Mucosa of rectum (tissue), 2 donors: ENCODE results near the gene GPR158.

Experiments used
- H3K27ac ChIP-seq, 2 donors: one replicate each; pipeline ENCODE4 v1.7.0; 2013; ENCODE audit warnings: inconsistent platforms in 2 of 2, low read depth in 2 of 2, low read length in 2 of 2
- H3K27me3 ChIP-seq, 2 donors: one replicate each; pipeline ENCODE4 v1.7.0; 2013; ENCODE audit warnings: low read length in 2 of 2; ENCODE audit not compliant: control insufficient read depth in 2 of 2, insufficient read depth in 2 of 2
- H3K36me3 ChIP-seq, 2 donors: one replicate each; pipeline ENCODE4 v1.7.0; 2013; ENCODE audit warnings: low read length in 2 of 2; ENCODE audit not compliant: control insufficient read depth in 2 of 2, insufficient read depth in 2 of 2
- H3K4me1 ChIP-seq, 2 donors: one replicate each; pipeline ENCODE4 v1.7.0; 2013; ENCODE audit warnings: low read length in 2 of 2, mild to moderate bottlenecking in 1 of 2; ENCODE audit not compliant: control insufficient read depth in 2 of 2, insufficient read depth in 2 of 2
- H3K4me3 ChIP-seq, 2 donors: one replicate each; pipeline ENCODE4 v1.7.0; 2013; ENCODE audit warnings: low read length in 2 of 2
- H3K9ac ChIP-seq, 2 donors: one replicate each; pipeline ENCODE4 v1.7.0; 2013; ENCODE audit warnings: low read length in 2 of 2, low read depth in 1 of 2, mild to moderate bottlenecking in 1 of 2
- H3K9me3 ChIP-seq, 2 donors: one replicate each; pipeline ENCODE4 v1.7.0; 2013; ENCODE audit warnings: low read length in 2 of 2; ENCODE audit not compliant: control insufficient read depth in 2 of 2
- donor health status: healthy.
- donor health status: Normal muscosa, but diverticular disease.

GPR158 gene

GRCh38 chr10:25582961-25583360, 408.2 kb downstream of the GPR158 start:
- Histone ChIP-seq H3K27ac (no peak overlapping the region), H3K9ac (no peak overlapping the region), H3K36me3 (no peaks in the 10 kb centered on the region), H3K4me1 (no peaks in the 10 kb centered on the region), H3K9me3 (no peaks in the 10 kb centered on the region), H3K4me3 (no peak overlapping the region), H3K27me3 (no peaks in the 10 kb centered on the region)

GRCh38 chr10:25600651-25601050, 425.9 kb downstream of the GPR158 start:
- no peaks in the 10 kb centered on the region for H3K9me3 ChIP-seq
- no peak overlapping the region for H3K9ac ChIP-seq
- H3K4me1 ChIP-seq, result no peaks in the 10 kb centered on the region
- no peaks in the 10 kb centered on the region for H3K36me3 ChIP-seq
- no peak overlapping the region for H3K4me3 ChIP-seq
- H3K27ac ChIP-seq, result no peak overlapping the region
- no peaks in the 10 kb centered on the region for H3K27me3 ChIP-seq

GRCh38 chr10:25604591-25604990, 429.8 kb downstream of the GPR158 start:
- Histone ChIP-seq H3K4me3 (no peak overlapping the region), H3K9me3 (no peaks in the 10 kb centered on the region), H3K27me3 (no peaks in the 10 kb centered on the region), H3K27ac (no peak overlapping the region), H3K36me3 (no peaks in the 10 kb centered on the region), H3K4me1 (no peaks in the 10 kb centered on the region), H3K9ac (no peak overlapping the region)

- H3K9ac ChIP-seq, result no peak overlapping the region
- no peak overlapping the region for H3K4me3 ChIP-seq
- H3K36me3 ChIP-seq, result no peaks in the 10 kb centered on the region
- H3K9me3 ChIP-seq, result peaks cover 0 to 5% of the 10 kb centered on the region in 2 donors
- no peak overlapping the region for H3K27ac ChIP-seq
- H3K4me1 ChIP-seq, result no peaks in the 10 kb centered on the region
- no peaks in the 10 kb centered on the region for H3K27me3 ChIP-seq
These were observed 439.9 kb downstream of the GPR158 start for GRCh38 chr10:25614652-25615051.

GRCh38 chr10:25615926-25616325, 441.1 kb downstream of the GPR158 start:
- no peaks in the 10 kb centered on the region for H3K36me3 ChIP-seq
- no peaks in the 10 kb centered on the region for H3K27me3 ChIP-seq
- no peak overlapping the region for H3K4me3 ChIP-seq
- no peaks in the 10 kb centered on the region for H3K4me1 ChIP-seq
- peaks cover 0 to 5% of the 10 kb centered on the region in 2 donors for H3K9me3 ChIP-seq
- H3K27ac ChIP-seq, result no peak overlapping the region
- no peak overlapping the region for H3K9ac ChIP-seq

- no peaks in the 10 kb centered on the region for H3K36me3 ChIP-seq
- H3K4me3 ChIP-seq, result no peak overlapping the region
- H3K9ac ChIP-seq, result no peak overlapping the region
- H3K4me1 ChIP-seq, result no peaks in the 10 kb centered on the region
- peaks cover 0 to 5% of the 10 kb centered on the region in 2 donors for H3K9me3 ChIP-seq
- no peak overlapping the region for H3K27ac ChIP-seq
- no peaks in the 10 kb centered on the region for H3K27me3 ChIP-seq
These were observed 442.2 kb downstream of the GPR158 start for GRCh38 chr10:25616903-25617592.

GRCh38 chr10:25627606-25628005, 452.8 kb downstream of the GPR158 start:
- no peaks in the 10 kb centered on the region for H3K27me3 ChIP-seq
- H3K9ac ChIP-seq, result no peak overlapping the region
- H3K4me1 ChIP-seq, result no peaks in the 10 kb centered on the region
- H3K36me3 ChIP-seq, result no peaks in the 10 kb centered on the region
- H3K4me3 ChIP-seq, result no peak overlapping the region
- H3K27ac ChIP-seq, result no peak overlapping the region
- H3K9me3 ChIP-seq, result no peaks in the 10 kb centered on the region

- H3K27me3 ChIP-seq, result no peaks in the 10 kb centered on the region
- no peaks in the 10 kb centered on the region for H3K36me3 ChIP-seq
- no peaks in the 10 kb centered on the region for H3K4me1 ChIP-seq
- H3K9me3 ChIP-seq, result no peaks in the 10 kb centered on the region
- no peak overlapping the region for H3K4me3 ChIP-seq
- H3K27ac ChIP-seq, result no peak overlapping the region
- H3K9ac ChIP-seq, result no peak overlapping the region
These were observed 454.5 kb downstream of the GPR158 start for GRCh38 chr10:25629333-25629732.

- Histone ChIP-seq H3K9ac (no peak overlapping the region), H3K9me3 (no peaks in the 10 kb centered on the region), H3K27ac (no peak overlapping the region), H3K4me1 (no peaks in the 10 kb centered on the region), H3K27me3 (no peaks in the 10 kb centered on the region), H3K36me3 (no peaks in the 10 kb centered on the region), H3K4me3 (no peak overlapping the region)
These were observed 456.7 kb downstream of the GPR158 start for GRCh38 chr10:25631471-25631870.

DNA sequence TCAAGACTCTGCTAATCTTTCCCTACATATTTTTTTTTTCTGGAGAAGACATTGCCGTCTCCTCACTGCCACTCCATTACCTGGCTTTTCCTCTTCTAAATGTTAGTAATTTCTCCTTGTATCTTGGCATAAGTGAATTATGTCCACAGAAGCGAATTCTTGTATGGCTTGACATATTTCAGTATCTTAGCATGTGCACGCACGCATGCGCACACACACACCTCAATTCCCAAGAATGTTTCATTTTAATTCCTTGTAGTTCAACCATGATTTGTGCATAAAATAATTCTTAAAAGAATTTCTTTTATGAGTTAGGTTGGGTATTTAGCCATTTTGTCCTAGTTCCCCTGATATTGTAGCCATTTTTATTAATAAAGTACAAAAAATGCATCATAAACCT, 458.0 kb downstream of the GPR158 start:
- H3K9me3 ChIP-seq, result no peaks in the 10 kb centered on the region
- H3K36me3 ChIP-seq, result no peaks in the 10 kb centered on the region
- H3K4me1 ChIP-seq, result no peaks in the 10 kb centered on the region
- no peak overlapping the region for H3K9ac ChIP-seq
- H3K27ac ChIP-seq, result no peak overlapping the region
- no peaks in the 10 kb centered on the region for H3K27me3 ChIP-seq
- no peak overlapping the region for H3K4me3 ChIP-seq

GRCh38 chr10:25633542-25633941, 458.7 kb downstream of the GPR158 start:
- H3K27ac ChIP-seq, result no peak overlapping the region

More at GRCh38 chr10:25633542-25633941, 458.7 kb downstream of the GPR158 start:
- Histone ChIP-seq H3K27me3 (no peaks in the 10 kb centered on the region), H3K4me3 (no peak overlapping the region), H3K9ac (no peak overlapping the region), H3K36me3 (no peaks in the 10 kb centered on the region), H3K9me3 (no peaks in the 10 kb centered on the region), H3K4me1 (no peaks in the 10 kb centered on the region)
